NB4 (cell line): ENCODE data around the gene CTBP2.

Source experiments
- CTCF ChIP-seq: IDR thresholded peaks from one replicate; pipeline ENCODE4 v1.5.1; 2012; ENCODE audit warnings: low read depth, low read length
- MAX ChIP-seq: IDR thresholded peaks from 2 replicates; pipeline ENCODE4 v1.6.1; 2011; ENCODE audit warnings: low read depth, low read length
- POLR2A ChIP-seq: IDR thresholded peaks from 2 replicates; pipeline ENCODE4 v1.6.1; 2011; ENCODE audit warnings: mild to moderate bottlenecking; ENCODE audit not compliant: insufficient read length; ENCODE audit errors: extremely low read depth

GRCh38 chr10:125096975-125097374 lies 63.4 kb downstream of the CTBP2 start:
- TF ChIP-seq CTCF = no peak
- TF ChIP-seq POLR2A = no peak
- TF ChIP-seq MAX = no peak
